GM19099 (cell line): ENCODE results near the gene ANK3.

Experiments used
- POLR2A ChIP-seq: IDR thresholded peaks from 3 replicates; pipeline ENCODE4 v1.6.1; 2011; ENCODE audit warnings: low read depth; ENCODE audit not compliant: insufficient read length; ENCODE audit errors: extremely low read depth

Gene ANK3

GRCh38 chr10:60295028-60295937 is 94.4 kb downstream of the ANK3 start:
- no peak for TF ChIP-seq POLR2A

GRCh38 chr10:60293581-60294175 is 96.0 kb downstream of the ANK3 start:
- no peak for TF ChIP-seq POLR2A

GRCh38 chr10:60292998-60293397 is 96.7 kb downstream of the ANK3 start:
- TF ChIP-seq POLR2A, result no peak

GRCh38 chr10:60291344-60291930 is 98.2 kb downstream of the ANK3 start:
- TF ChIP-seq POLR2A, result no peak

- TF ChIP-seq POLR2A, result no peak
These were observed 99.1 kb downstream of the ANK3 start for GRCh38 chr10:60290558-60290957.

GRCh38 chr10:60289800-60290199 is 99.9 kb downstream of the ANK3 start:
- TF ChIP-seq POLR2A, result no peak

GRCh38 chr10:60288256-60288655 is 101.4 kb downstream of the ANK3 start:
- TF ChIP-seq POLR2A, result no peak

GRCh38 chr10:60286559-60286958 is 103.1 kb downstream of the ANK3 start:
- no peak for TF ChIP-seq POLR2A

GRCh38 chr10:60283397-60283796 is 106.3 kb downstream of the ANK3 start:
- no peak for TF ChIP-seq POLR2A

- TF ChIP-seq POLR2A, result no peak
These were observed 106.8 kb downstream of the ANK3 start for GRCh38 chr10:60282771-60283353.

GRCh38 chr10:60281792-60282353 is 107.8 kb downstream of the ANK3 start:
- no peak for TF ChIP-seq POLR2A

- no peak for TF ChIP-seq POLR2A
These were observed 108.3 kb downstream of the ANK3 start for GRCh38 chr10:60281331-60281730.

- TF ChIP-seq POLR2A, result no peak
These were observed 109.2 kb downstream of the ANK3 start for GRCh38 chr10:60280475-60280874.

- TF ChIP-seq POLR2A, result no peak
These were observed 112.0 kb downstream of the ANK3 start for GRCh38 chr10:60277656-60278055.

GRCh38 chr10:60276232-60276631 is 113.4 kb downstream of the ANK3 start:
- no peak for TF ChIP-seq POLR2A
